GM12878 (cell line): ENCODE measurements around the gene SEC63. TPM values are rescaled to one million over a fixed set of nuclear protein-coding genes. Genes with fewer than 3 reads are reported as not detected.
"Not testable (repeated sequence)": the region's sequence is repeated elsewhere in the genome, so short reads cannot be mapped to it uniquely, and the experiment has no call there.

Experiments
- ATAC-seq: fragments of 200-7000 bp; cut with Tn5 transposase; 3 replicates; pipeline ENCODE4 v1.9.1; 2020; ENCODE audit warnings: mild to moderate bottlenecking, moderate library complexity
- BruUV-seq: library from RNA; stranded (reverse); fragments of 400-500 nt; replicated peaks from 2 replicates; lab custom pipeline; 2021; lab: Mats Ljungman, UMichigan
- CTCF ChIA-PET: fragments of 300-600 bp; sonication (Branson Sonifier 250); formaldehyde crosslinking; extraction: SDS; loops from one replicate; lab custom pipeline; 2021; ENCODE audit warnings: inconsistent platforms; lab: Yijun Ruan, JAX
- POLR2A ChIA-PET: fragments of 350-600 bp; formaldehyde crosslinking; extraction: SDS; loops from one replicate; lab custom pipeline; 2021; ENCODE audit warnings: inconsistent platforms; lab: Charles Lee
- RAD21 ChIA-PET: fragments of 300-600 bp; sonication (Branson Sonifier 250); formaldehyde crosslinking; loops from one replicate; lab custom pipeline; 2023; ENCODE audit warnings: antibody characterized with exemption; ENCODE audit not compliant: unreplicated experiment; lab: Charles Lee
- SMC1A ChIA-PET: fragments of 300-600 bp; sonication (Branson Sonifier 250); formaldehyde crosslinking; loops from one replicate; lab custom pipeline; 2023; ENCODE audit not compliant: unreplicated experiment, uncharacterized antibody; lab: Charles Lee
- DNase-seq: peaks from one replicate; pipeline ENCODE4 v3.0.0-alpha.2; 2011; ENCODE audit warnings: low read depth, low spot score
- FAIRE-seq: peaks from 3 replicates; lab custom pipeline; 2011; peaks lifted over from hg19 to GRCh38; lab: Jason Lieb, UNC
- H2AFZ ChIP-seq: 2 replicates; pipeline ENCODE4 v1.6.0; 2011; ENCODE audit warnings: low read depth, low read length, control low read depth; ENCODE audit not compliant: control insufficient read depth
- H3K27ac ChIP-seq: 2 replicates; pipeline ENCODE4 v1.5.1; 2011; ENCODE audit warnings: control low read depth; ENCODE audit not compliant: control insufficient read depth, insufficient read depth
- H3K27me3 ChIP-seq, 2 experiments: replicated peaks in 1 of 2; 2 replicates each; pipeline versions ENCODE4 v1.6.0 to v1.6.1; 2011; ENCODE audit warnings: low read length in 1 of 2; ENCODE audit not compliant: control insufficient read depth in 2 of 2, insufficient read depth in 2 of 2
- H3K36me3 ChIP-seq, 2 experiments: 2 replicates each; pipeline ENCODE4 v1.5.1; 2011; ENCODE audit warnings: low read length in 1 of 2; ENCODE audit not compliant: control insufficient read depth in 2 of 2, insufficient read depth in 2 of 2
- H3K4me1 ChIP-seq: 2 replicates; pipeline ENCODE4 v1.6.1; 2011; ENCODE audit warnings: mild to moderate bottlenecking, low read length, moderate library complexity, mixed read lengths; ENCODE audit not compliant: control insufficient read depth, insufficient read depth
- H3K4me2 ChIP-seq: 2 replicates; pipeline ENCODE4 v1.6.0; 2011; ENCODE audit warnings: control low read depth; ENCODE audit not compliant: control insufficient read depth, insufficient read depth
- H3K4me3 ChIP-seq: fragments of 200-600 bp; sonication (generic); 2 replicates; pipeline ENCODE4 v1.5.1; 2016
- H3K79me2 ChIP-seq: 2 replicates; pipeline ENCODE4 v1.6.0; 2011; ENCODE audit warnings: low read length; ENCODE audit not compliant: control insufficient read depth, insufficient read depth
- H3K9ac ChIP-seq: 2 replicates; pipeline ENCODE4 v1.8.0; 2011; ENCODE audit warnings: low read length, control low read depth, mixed read lengths; ENCODE audit not compliant: control insufficient read depth, insufficient read depth
- H3K9me3 ChIP-seq: replicated peaks from 3 replicates; pipeline ENCODE4 v1.5.1; 2011; ENCODE audit warnings: mild to moderate bottlenecking, low read length; ENCODE audit not compliant: control insufficient read depth, insufficient read depth
- H4K20me1 ChIP-seq: 2 replicates; pipeline ENCODE4 v1.6.0; 2011; ENCODE audit not compliant: control insufficient read depth, insufficient read depth
- BHLHE40 ChIP-seq, 2 experiments: fragments of 450-650 bp in 1 of 2; IDR thresholded peaks; 2 replicates each; pipeline ENCODE4 v1.6.1; 2011 to 2017; ENCODE audit warnings: low read depth in 2 of 2, borderline replicate concordance in 1 of 2, improper control_type of control experiment in 1 of 2, low read length in 1 of 2, mild to moderate bottlenecking in 1 of 2
- CBX5 ChIP-seq: sonication (generic); IDR thresholded peaks from 2 replicates; pipeline ENCODE4 v1.6.1; 2016; ENCODE audit warnings: low read depth, moderate library complexity, mild to moderate bottlenecking, inconsistent platforms
- HDGF ChIP-seq: fragments of 450-650 bp; IDR thresholded peaks from 2 replicates; pipeline ENCODE4 v1.6.1; 2016; ENCODE audit warnings: antibody characterized with exemption
- KAT2A ChIP-seq: conservative IDR thresholded peaks from 2 replicates; pipeline ENCODE4 v1.6.1; 2011; ENCODE audit warnings: low read depth, low read length; ENCODE audit not compliant: control insufficient read depth
- MTA2 ChIP-seq: fragments of 450-650 bp; IDR thresholded peaks from 2 replicates; pipeline ENCODE4 v1.6.1; 2016; ENCODE audit warnings: low read depth, mild to moderate bottlenecking, moderate library complexity
- MTA3 ChIP-seq: IDR thresholded peaks from 2 replicates; pipeline ENCODE4 v1.6.1; 2012; ENCODE audit warnings: low read length, inconsistent platforms, borderline replicate concordance
- NFYB ChIP-seq: IDR thresholded peaks from 2 replicates; pipeline ENCODE4 v1.6.1; 2011; ENCODE audit warnings: low read depth, mild to moderate bottlenecking, low read length, improper control_type of control experiment, moderate library complexity; ENCODE audit not compliant: insufficient read depth
- RCOR1 ChIP-seq: conservative IDR thresholded peaks from 2 replicates; pipeline ENCODE4 v1.6.1; 2012; ENCODE audit warnings: low read depth, low read length, improper control_type of control experiment
- RUNX3 ChIP-seq: IDR thresholded peaks from 2 replicates; pipeline ENCODE4 v1.6.1; 2012; ENCODE audit warnings: low read length, inconsistent platforms
- SMC3 ChIP-seq: IDR thresholded peaks from 2 replicates; pipeline ENCODE4 v1.6.1; 2011; ENCODE audit warnings: low read length, improper control_type of control experiment, borderline replicate concordance
- WGBS: methylation state at CpG from one replicate; pipeline ENCODE4 v1.1.6; 2016; ENCODE audit warnings: low lambda C conversion rate; ENCODE audit not compliant: insufficient replicate concordance, insufficient coverage; ENCODE audit errors: missing lambda C conversion rate; 5-methylcytosine and 5-hydroxymethylcytosine counted together
- in situ Hi-C: fragments of 300-500 bp; cut with MboI; formaldehyde crosslinking; loops from 9 replicates; pipeline ENCODE4 v1.14.3; 2018; ENCODE audit warnings: mixed read lengths
- intact Hi-C: fragments of 100-400 bp; cut with micrococcal nuclease; formaldehyde crosslinking; loops from one replicate; pipeline ENCODE4 v1.14.2; 2022; ENCODE audit not compliant: unreplicated experiment
- polyA plus RNA-seq, 11 experiments: library from polyadenylated mRNA; depleted of rRNA in 4 of 11; unstranded in 6 of 11; stranded (reverse) in 5 of 11; fragments of >200 nt; fragmentation: Nextera tagmentation in 4 of 11; fragmentation: Illumina TruSeq in 1 of 11; extraction: Ambion mirVana in 4 of 11; extraction: Trizol in 1 of 11; gene quantifications; 1 replicate in 1 of 11; 2 replicates in 10 of 11; pipeline versions ENCODE4 v1.2.1 to v1.2.3, GENCODE V29; 2011 to 2016; ENCODE audit warnings: inconsistent platforms in 2 of 11, missing spikeins in 2 of 11, low read depth in 1 of 11
- total RNA-seq, 4 experiments: library from RNA; depleted of rRNA in 3 of 4; stranded (reverse); fragments of >200 nt in 3 of 4; fragmentation: Illumina TruSeq in 1 of 4; extraction: Trizol in 1 of 4; gene quantifications; 2 replicates each; pipeline versions ENCODE4 v1.2.1 to v1.2.3, GENCODE V29; 2013 to 2021

SEC63 gene
- total and polyA plus RNA-seq, 10 of the 15 experiments (the other 5 are each of a cell fraction or from before 2014, with no cell fraction given) = 10.1 to 87.0 (median 34.3) TPM

- 34% methylated on average over 9 of the region's 9 CpGs for WGBS
- intact Hi-C loops (no loop called here), in situ Hi-C loops (no loop called here)
- CTCF ChIA-PET = no interaction called here
- H3K4me3 ChIP-seq = no peak overlapping the region
- no peak overlapping the region for H3K9ac ChIP-seq
- no peaks in the 10 kb centered on the region for H3K9me3 ChIP-seq
- FAIRE-seq (no peak), DNase-seq (no peak), ATAC-seq (no peak)
- no peaks in the 10 kb centered on the region for H4K20me1 ChIP-seq
- TF ChIP-seq HDGF (no peak), BHLHE40 (IDR thresholded peaks at IDR 0.05; ENCODE audit: borderline replicate concordance in 1 of 2, low read depth in 2 of 2, low read length in 1 of 2) (peak in 1 of 2 experiments; percentile 33; a peak in 1 of 4 replicates), RUNX3 (no peak), MTA2 (0 out of 2 replicates have a peak, but pooled peaks have one; percentile 30)
- POLR2A ChIA-PET = no interaction called here
- no TSS peak for BruUV-seq
- H3K27ac ChIP-seq = no peak overlapping the region
- SMC1A ChIA-PET = no interaction called here
- no peak overlapping the region for H2AFZ ChIP-seq
- H3K4me2 ChIP-seq = no peak overlapping the region
- no peaks in the 10 kb centered on the region for H3K79me2 ChIP-seq
- H3K4me1 ChIP-seq = no peaks in the 10 kb centered on the region
- H3K27me3 ChIP-seq = no peaks in the 10 kb centered on the region; a peak in 1 of 4 replicates
- no peaks in the 10 kb centered on the region for H3K36me3 ChIP-seq
- RAD21 ChIA-PET = no interaction called here
Measured at GRCh38 chr6:108002365-108003221, 44.6 kb upstream of the SEC63 start.

- H3K27me3 ChIP-seq = no peaks in the 10 kb centered on the region; a peak in 1 of 4 replicates
- H2AFZ ChIP-seq = no peak overlapping the region
- H3K4me3 ChIP-seq = no peak overlapping the region
Measured at GRCh38 chr6:108001696-108002231, 43.8 kb upstream of the SEC63 start.

GRCh38 chr6:108000259-108000658, 42.3 kb upstream of the SEC63 start:
- SMC1A ChIA-PET = not testable (repeated sequence)

More at GRCh38 chr6:108001696-108002231, 43.8 kb upstream of the SEC63 start:
- ChIA-PET CTCF (no interaction called here), POLR2A (no interaction called here), SMC1A (no interaction called here), RAD21 (no interaction called here)
- ATAC-seq (no peak), DNase-seq (no peak), FAIRE-seq (no peak)
- in situ Hi-C loops = no loop called here
- intact Hi-C loops = no loop called here
- H3K9me3 ChIP-seq = no peaks in the 10 kb centered on the region
- no peak overlapping the region for H3K9ac ChIP-seq
- BruUV-seq = no TSS peak
- H3K79me2 ChIP-seq = no peaks in the 10 kb centered on the region
- H3K27ac ChIP-seq = no peak overlapping the region
- no peaks in the 10 kb centered on the region for H3K4me1 ChIP-seq
- no peak for TF ChIP-seq RCOR1
- no peak for TF ChIP-seq CBX5
- no peak for TF ChIP-seq NFYB
- no peak for TF ChIP-seq SMC3
- TF ChIP-seq MTA3 = no peak
- no peak for TF ChIP-seq KAT2A
- no peaks in the 10 kb centered on the region for H3K36me3 ChIP-seq
- H4K20me1 ChIP-seq = no peaks in the 10 kb centered on the region
- no peak overlapping the region for H3K4me2 ChIP-seq
- WGBS = 53% methylated on average over 7 of the region's 7 CpGs

More at GRCh38 chr6:108000259-108000658, 42.3 kb upstream of the SEC63 start:
- H3K4me3 ChIP-seq, DNase-seq, H3K4me1 ChIP-seq, H3K79me2 ChIP-seq, FAIRE-seq, CTCF ChIA-PET, RAD21 ChIA-PET, in situ Hi-C loops, H3K27ac ChIP-seq, H3K4me2 ChIP-seq, BruUV-seq, H3K9ac ChIP-seq, H3K36me3 ChIP-seq, H3K9me3 ChIP-seq, H4K20me1 ChIP-seq, intact Hi-C loops, ATAC-seq, H2AFZ ChIP-seq, H3K27me3 ChIP-seq: not testable (repeated sequence)
- POLR2A ChIA-PET = interaction anchor here (0.6 kb wide), 1 partner anchor 1547 kb away, joined by 6 read pairs; no protein-coding TSS in a partner anchor
- WGBS = 72% methylated on average over 5 of the region's 5 CpGs
